HT-29 (cell line): Measurements from ENCODE around the gene SERINC3. TPM values are rescaled to one million over a fixed set of nuclear protein-coding genes. Genes with fewer than 3 reads are reported as not detected.

ENCODE experiments used
- DNase-seq: peaks from one replicate; pipeline ENCODE4 v3.0.0-alpha.2; 2015; ENCODE audit warnings: low spot score
- small RNA-seq: library from RNA; depleted of rRNA; stranded (forward); fragments of <200 nt; gene quantifications from one replicate; pipeline ENCODE3, GENCODE V24; 2014
- total RNA-seq: library from RNA; depleted of rRNA; stranded (reverse); fragments of >200 nt; shearing (Covaris generic); gene quantifications from 2 replicates; pipeline ENCODE4 v1.2.3, GENCODE V29; 2014; rRNA removed

Gene SERINC3
- total RNA-seq, 1 experiment from 2014 or later: 74.3 TPM

DNA sequence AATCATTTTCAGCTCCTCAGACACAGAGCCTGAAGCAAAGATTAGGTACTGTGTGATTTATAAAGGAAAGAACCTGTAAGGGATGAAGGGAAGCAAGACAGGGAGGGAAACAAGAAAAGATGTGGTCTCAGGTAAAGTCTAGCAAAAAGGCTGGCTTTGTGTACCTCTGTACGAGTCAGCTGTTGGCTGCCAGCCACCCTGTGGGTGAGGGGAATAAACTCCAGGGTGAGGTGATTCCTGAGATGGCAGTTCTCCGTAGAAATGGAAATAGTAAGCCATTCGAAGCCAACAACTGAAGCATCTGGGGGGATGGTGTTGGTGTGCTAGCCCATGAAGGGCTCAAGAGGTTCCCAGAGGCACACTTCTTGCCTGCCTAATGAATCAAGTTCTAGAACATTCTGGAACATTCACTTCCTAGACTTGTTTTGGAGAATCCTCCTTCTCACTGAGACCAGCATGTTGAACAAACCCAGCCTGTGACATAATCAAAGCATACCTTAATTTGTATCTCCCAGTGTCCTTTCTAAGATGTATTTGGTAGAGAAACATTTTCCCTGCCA lies 56.8 kb downstream of the SERINC3 start:
- DNase-seq: no peak

- no peak for DNase-seq
Measured at GRCh38 chr20:44464514-44464913, 57.4 kb downstream of the SERINC3 start.

DNA sequence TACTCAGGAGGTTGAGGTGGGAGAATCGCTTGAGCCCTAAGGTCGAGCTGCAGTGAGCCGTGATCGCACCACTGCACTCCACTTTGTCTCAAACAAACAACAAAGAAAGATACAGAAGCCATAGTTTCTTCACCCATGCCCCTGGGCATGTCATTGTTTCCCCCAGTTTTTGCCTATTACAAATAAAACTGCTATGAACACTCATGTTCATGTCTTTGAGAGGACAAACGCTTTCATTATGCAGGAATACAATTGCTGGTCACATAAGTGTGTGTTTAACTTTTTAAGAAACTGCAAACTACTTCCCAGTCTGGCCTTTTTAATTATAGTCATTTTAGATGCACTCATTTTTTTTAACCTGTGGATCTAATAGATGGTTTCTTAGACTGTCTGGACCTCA lies 58.4 kb downstream of the SERINC3 start:
- DNase-seq: no peak

GRCh38 chr20:44461803-44462174 lies 60.1 kb downstream of the SERINC3 start:
- no peak for DNase-seq

DNA sequence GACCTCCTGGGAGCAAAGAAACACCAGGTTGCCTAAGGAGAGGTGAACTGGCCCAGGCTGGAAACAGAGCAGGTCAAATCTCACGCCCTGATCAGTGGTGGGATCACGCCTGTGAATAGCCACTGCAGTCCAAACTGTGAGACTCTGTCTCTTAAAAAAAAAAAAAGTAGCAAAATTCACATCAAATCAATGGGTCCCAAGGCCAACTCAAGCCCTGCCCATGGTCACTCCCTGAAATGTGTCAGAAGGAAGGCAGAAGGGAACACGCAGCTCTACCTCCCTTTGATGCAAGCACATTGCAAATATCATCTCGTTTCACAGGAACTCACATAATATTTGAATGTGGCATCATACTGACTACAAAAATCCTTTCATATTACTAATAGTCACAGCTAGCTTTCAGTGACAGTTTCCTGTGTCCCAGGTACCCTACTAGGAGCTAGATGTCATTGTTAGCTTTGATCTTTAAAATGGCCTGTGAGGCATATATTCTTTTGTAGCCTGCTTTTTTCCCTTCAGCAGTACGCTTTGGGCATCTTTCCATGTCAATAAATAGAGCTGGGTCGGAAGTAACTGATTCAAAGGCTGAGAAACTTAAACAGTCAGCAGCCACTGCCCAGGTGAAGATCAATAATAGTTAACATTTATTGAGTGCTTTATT lies 60.6 kb downstream of the SERINC3 start:
- no peak for DNase-seq

DNA sequence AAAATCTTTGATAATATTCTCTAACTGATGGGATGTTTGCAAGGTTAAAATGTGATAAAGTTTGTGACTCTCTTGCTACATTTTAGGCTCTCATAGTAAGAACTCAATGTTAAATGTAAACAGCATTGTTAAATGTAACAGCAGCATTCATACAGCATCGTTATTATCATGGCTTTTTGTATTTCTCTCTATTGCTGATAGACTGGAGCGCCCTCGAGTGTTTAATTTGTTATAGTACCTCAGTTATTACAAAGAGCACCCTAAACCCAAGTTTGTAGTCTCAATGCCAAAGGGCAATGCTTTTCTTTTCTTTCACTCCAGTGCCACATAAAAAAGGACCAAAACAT lies 61.1 kb downstream of the SERINC3 start:
- peak; percentile 87 for DNase-seq

DNA sequence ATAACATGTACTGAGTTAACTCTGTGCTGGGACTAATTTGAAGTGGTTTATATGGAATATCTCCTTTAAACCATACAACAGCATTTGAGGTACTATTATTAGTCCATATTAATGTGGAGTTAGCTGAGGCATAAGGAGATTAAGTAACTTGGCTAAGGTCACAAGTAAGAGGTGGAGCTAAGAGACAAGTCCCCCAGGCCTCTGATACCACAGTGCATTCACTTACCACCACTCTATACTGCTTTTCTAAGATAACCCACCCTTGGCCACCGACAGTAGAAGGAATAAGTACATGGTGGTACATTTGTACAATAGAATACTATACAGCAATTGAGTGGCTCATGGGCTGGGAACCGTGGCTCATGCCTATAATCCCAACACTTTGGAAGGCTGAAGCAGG lies 62.6 kb downstream of the SERINC3 start:
- no peak for DNase-seq

- DNase-seq: peak; percentile 44
Measured at GRCh38 chr20:44457016-44457415, 64.9 kb downstream of the SERINC3 start.

DNA sequence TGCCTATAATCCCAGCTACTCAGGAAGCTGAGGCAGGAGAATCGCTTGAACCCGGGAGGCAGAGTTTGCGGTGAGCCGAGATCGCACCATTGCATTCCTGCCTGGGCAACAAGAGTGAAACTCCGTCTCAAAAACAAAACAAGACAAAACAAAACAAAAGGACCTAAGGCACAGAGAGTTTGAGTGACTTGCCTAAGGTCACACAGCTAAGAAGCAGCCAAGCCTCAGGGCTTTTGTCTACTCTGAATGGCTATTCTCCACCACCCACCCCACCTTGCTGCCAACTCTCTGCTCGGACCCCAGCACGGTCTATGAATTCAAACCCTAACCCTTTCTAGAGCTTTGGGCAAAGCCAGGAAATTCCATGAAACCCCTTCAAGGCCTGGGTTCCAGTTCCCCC lies 65.3 kb downstream of the SERINC3 start:
- no peak for DNase-seq

DNA sequence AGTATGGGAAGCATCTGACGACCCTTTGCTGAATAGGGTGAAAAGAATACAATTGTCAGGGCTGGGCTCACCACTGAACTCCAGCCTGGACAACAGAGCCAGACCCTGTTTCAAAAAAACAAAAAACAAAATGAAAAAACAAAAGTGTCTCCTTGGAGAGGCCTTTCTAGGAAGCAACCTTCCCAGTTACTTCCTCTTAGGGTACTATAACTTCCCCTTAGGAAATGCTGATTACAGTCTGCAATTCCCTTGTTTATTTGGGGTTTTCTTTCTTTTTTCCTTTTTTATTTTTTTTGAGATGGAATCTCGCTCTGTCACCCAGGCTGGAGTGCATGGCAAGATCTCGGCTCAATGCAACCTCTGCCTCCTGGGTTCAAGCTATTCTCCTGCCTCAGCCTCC lies 66.7 kb downstream of the SERINC3 start:
- no peak for DNase-seq

DNA sequence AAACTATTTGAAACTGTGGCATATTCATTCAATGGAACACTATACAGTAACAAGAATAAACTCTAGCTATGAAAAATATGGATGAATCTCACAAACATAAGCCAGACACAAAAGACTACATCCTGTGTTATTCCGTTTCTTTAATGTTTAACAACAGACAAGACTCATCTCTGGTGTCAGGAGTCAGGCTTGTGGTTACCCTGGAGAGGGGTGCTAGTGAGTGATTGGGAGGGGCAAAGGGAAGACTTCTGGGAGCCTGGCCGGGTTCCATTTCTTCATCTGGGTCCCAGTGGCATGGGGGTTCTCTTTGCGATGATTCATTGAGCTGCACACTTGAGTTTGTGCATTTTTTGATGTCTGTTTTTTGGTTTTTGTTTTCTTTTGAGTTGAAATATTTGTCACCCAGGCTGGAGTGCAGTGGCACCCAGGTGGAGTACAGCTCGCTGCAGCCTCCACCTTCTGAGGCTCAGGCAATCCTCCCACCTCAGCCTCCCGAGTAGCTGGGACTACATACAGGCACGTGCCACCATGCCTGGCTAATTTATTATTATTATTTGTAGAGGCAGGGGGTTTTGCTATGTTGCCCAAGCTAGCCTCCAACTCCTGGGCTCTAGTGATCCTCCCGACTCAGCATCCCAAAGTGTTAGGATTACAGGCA lies 67.4 kb downstream of the SERINC3 start:
- DNase-seq: no peak

DNA sequence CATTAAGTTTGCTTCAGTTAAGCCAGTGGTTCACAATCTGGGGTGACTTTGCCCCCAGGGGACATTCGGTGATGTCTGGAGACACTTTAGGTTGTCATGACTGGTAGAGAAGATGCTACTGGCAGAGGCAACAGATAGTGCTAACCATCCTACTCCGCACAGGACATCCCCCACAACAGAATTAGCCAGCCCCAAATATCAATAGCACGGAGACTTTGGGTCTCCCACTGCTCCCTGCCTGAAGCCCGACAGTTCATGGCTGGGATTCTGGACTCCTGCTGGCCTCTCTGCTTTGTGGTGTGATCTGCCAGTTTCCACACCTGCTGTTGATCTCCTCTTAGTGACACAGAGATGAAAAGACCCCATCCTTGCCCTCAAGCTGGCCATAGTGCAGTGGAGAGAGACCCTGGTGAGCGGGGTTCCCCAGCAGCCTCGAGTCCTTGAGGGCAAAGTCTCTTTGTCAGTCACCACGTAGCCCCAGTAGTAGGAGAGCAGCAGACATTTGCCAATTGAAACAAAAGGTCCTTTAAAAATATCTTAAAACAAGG lies 70.9 kb downstream of the SERINC3 start:
- DNase-seq: no peak

- no peak for DNase-seq
Measured at GRCh38 chr20:44450281-44450889, 71.5 kb downstream of the SERINC3 start.

DNA sequence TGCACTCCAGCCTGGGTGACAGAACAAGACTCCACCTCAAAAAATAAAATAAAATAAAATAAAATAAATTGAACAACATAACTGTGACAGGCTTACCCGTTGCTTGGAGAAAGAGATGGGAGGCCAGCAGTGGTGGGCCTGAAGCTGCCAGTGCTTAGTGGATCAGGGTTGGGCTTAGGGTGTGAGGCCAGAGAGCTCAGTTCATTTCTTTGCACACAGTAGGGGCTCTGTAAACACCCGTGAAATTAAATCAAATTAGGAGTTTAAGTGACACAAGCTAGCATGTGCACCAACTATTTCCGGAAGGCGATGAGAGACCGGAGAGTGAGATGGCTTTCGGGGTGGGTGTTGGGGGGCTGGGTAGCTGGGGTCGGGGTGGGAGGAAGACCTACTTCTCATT lies 72.0 kb downstream of the SERINC3 start:
- DNase-seq: no peak

DNA sequence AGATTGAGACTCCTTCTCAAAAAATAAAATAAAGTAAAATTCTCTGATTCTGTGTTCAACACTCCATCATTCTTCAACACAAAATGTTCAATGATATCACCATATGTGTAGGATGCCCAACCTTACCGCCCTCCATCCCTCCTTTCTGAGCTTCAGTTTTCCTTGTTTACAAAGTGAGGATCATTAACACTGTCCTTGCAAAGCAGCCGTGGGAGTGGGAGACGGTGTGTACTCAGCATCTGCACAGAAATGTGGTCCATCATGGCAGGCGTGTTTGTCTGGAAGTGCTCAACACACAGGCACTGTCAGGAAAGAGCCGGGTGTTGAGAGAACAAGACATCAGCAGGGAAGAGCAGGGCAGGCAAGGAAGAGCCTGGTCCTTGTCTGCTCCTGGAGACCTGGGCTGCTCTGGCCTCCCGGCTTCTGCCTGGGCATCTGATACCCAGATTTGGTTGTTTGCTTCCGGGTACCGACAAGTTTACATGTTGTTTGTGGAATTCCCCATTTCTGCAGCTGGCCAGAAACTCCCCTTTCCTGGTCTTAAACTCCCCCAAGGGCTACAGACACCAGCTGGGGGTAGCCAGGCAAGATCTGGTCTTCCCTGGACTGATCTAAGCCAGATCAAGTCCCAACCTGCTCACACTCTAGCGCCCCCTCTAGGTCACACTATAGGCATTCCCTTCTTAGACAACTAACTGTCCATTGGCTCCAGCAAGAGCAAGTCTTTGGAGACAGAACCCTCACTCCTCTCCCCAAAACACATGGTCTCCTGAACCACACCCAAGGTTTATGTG lies 72.9 kb downstream of the SERINC3 start:
- DNase-seq: peak; percentile 35

DNA sequence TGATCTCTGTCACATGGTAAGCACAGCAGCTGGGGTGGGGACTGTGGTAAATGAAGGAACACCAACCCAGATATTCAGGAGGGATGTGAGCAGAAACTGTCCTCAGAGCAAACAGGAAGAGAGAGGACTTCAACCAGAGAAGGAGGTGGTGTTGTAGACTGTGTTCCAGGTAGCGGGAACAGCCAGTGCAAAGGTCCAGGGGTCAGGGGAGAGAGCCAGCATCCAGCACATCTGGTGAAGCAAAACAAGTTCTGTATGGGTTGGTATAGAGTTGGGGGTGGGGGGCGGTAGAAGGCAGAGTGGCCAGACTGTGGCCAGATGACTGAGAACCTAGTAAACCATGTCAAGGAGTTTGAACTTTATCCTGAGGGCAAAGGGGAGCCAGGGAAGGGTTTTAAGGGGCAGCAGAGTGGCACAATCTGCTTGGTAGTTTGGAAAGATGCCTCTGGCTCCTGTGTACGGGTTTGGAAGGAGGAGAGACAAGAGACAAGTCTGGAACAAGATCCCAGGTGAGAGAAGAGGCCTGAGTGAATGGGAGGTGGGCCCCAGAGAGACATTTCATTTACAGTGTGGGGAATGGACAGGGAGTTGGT lies 73.9 kb downstream of the SERINC3 start:
- no peak for DNase-seq

Small RNAs within 50 kb of the gene (small RNA-seq; reads per million reads assigned to genes)
- 3.1 reads per million, percentile 75 among the genes with 10 or more reads in this experiment for gene RPL37AP1

Other genes starting within 250 kb of the SERINC3 start
- gene FITM2, start 210.9 kb downstream of the SERINC3 start, total RNA-seq: 4.5 and 6.7 TPM in 2 replicates
- not detected in 2 replicates for gene R3HDML, start 185.0 kb downstream of the SERINC3 start, total RNA-seq
- 63.8 and 70.7 TPM in 2 replicates for gene HNF4A, start 166.4 kb downstream of the SERINC3 start, total RNA-seq
- gene TTPAL, start 46.2 kb downstream of the SERINC3 start, total RNA-seq: 4.7 and 4.8 TPM in 2 replicates
- gene PKIG, start 60.5 kb upstream of the SERINC3 start, total RNA-seq: 0.29 and 1.3 TPM in 2 replicates
- gene ADA, start 129.6 kb upstream of the SERINC3 start, total RNA-seq: 0.39 TPM in 1 of 2 replicates, not detected in the other
- not detected in 2 replicates for gene CCN5, start 193.3 kb upstream of the SERINC3 start, total RNA-seq
- not detected in 2 replicates for gene KCNK15, start 223.8 kb upstream of the SERINC3 start, total RNA-seq